SU-DHL-6 (cell line): Measurements from ENCODE around the gene DLG2.

Source experiments
- H2AFZ ChIP-seq: fragments of 200-600 bp; sonication (generic); 2 replicates; pipeline ENCODE4 v1.6.1; 2014; ENCODE audit warnings: low read depth, mild to moderate bottlenecking, moderate library complexity, mixed read lengths, antibody characterized with exemption, low read length; ENCODE audit not compliant: severe bottlenecking
- H3F3A ChIP-seq: fragments of 200-600 bp; shearing (Covaris generic); 2 replicates; pipeline ENCODE4 v1.6.0; 2016; ENCODE audit warnings: antibody characterized with exemption, mild to moderate bottlenecking; ENCODE audit not compliant: insufficient read depth
- H3K27ac ChIP-seq: fragments of 200-600 bp; sonication (generic); 2 replicates; pipeline ENCODE4 v1.5.1; 2016; ENCODE audit warnings: low read depth, mild to moderate bottlenecking, low read length, moderate library complexity, mixed read lengths
- H3K27me3 ChIP-seq: fragments of 200-600 bp; sonication (generic), shearing (Covaris generic); 2 replicates; pipeline ENCODE4 v1.6.0; 2014; ENCODE audit warnings: mild to moderate bottlenecking, low read length
- H3K36me3 ChIP-seq: fragments of 200-600 bp; sonication (generic); 2 replicates; pipeline ENCODE4 v1.6.1; 2014; ENCODE audit warnings: mild to moderate bottlenecking, low read length, mixed read lengths
- H3K4me2 ChIP-seq: fragments of 300-600, 200-600 bp; shearing (Covaris generic), sonication (generic); 2 replicates; pipeline ENCODE4 v1.6.0; 2014; ENCODE audit warnings: low read length, low read depth, mild to moderate bottlenecking; ENCODE audit not compliant: poor library complexity, severe bottlenecking
- H3K4me3 ChIP-seq: fragments of 200-600 bp; sonication (generic); 2 replicates; pipeline ENCODE4 v1.5.1; 2014; ENCODE audit warnings: antibody characterized with exemption, low read length, mild to moderate bottlenecking, mixed read lengths; ENCODE audit not compliant: insufficient read depth, poor library complexity, severe bottlenecking
- H3K79me2 ChIP-seq: fragments of 200-600 bp; sonication (generic); 2 replicates; pipeline ENCODE4 v1.6.1; 2014; ENCODE audit warnings: mild to moderate bottlenecking, low read length, moderate library complexity; ENCODE audit not compliant: insufficient read depth
- H3K9ac ChIP-seq: fragments of 200-600 bp; sonication (generic); 2 replicates; pipeline ENCODE4 v1.7.0; 2014; ENCODE audit warnings: mild to moderate bottlenecking, low read length
- H3K9me2 ChIP-seq: fragments of 200-600 bp; sonication (generic); replicated peaks from 2 replicates; pipeline ENCODE4 v1.6.1; 2014; ENCODE audit warnings: low read length; ENCODE audit not compliant: insufficient read depth
- H3K9me3 ChIP-seq: fragments of 200-600 bp; sonication (generic); 2 replicates; pipeline ENCODE4 v1.6.1; 2014; ENCODE audit warnings: low read length, mixed read lengths; ENCODE audit not compliant: insufficient read depth
- H4K20me1 ChIP-seq: fragments of 200-600 bp; sonication (generic); 2 replicates; pipeline ENCODE4 v1.6.1; 2014; ENCODE audit warnings: low read depth, mild to moderate bottlenecking, antibody characterized with exemption, low read length, moderate library complexity, mixed read lengths
- CTCF ChIP-seq: fragments of 200-600 bp; sonication (generic); IDR thresholded peaks from one replicate; pipeline ENCODE4 v1.5.1; 2017; ENCODE audit warnings: antibody characterized with exemption, mild to moderate bottlenecking, low read length, moderate library complexity; ENCODE audit not compliant: insufficient read depth, poor library complexity, severe bottlenecking
- EZH2phosphoT487 ChIP-seq: fragments of 200-600 bp; sonication (generic), shearing (Covaris generic); conservative IDR thresholded peaks from 2 replicates; pipeline ENCODE4 v1.6.1; 2018; ENCODE audit warnings: mild to moderate bottlenecking, antibody characterized with exemption, low read length, moderate library complexity, mixed read lengths

The DLG2 gene

GRCh38 chr11:84128840-84129239 lies 1498.3 kb downstream of the DLG2 start:
- no peak overlapping the region for H3K4me2 ChIP-seq
- H3K9me2 ChIP-seq, result no peaks in the 10 kb centered on the region
- no peaks in the 10 kb centered on the region for H3F3A ChIP-seq
- H3K4me3 ChIP-seq, result no peak overlapping the region
- no peaks in the 10 kb centered on the region for H3K9me3 ChIP-seq
- no peaks in the 10 kb centered on the region for H3K79me2 ChIP-seq
- no peak overlapping the region for H3K27ac ChIP-seq
- H4K20me1 ChIP-seq, result no peaks in the 10 kb centered on the region
- H2AFZ ChIP-seq, result no peak overlapping the region
- H3K36me3 ChIP-seq, result no peaks in the 10 kb centered on the region
- TF ChIP-seq CTCF, result no peak
- no peak for TF ChIP-seq EZH2phosphoT487
- H3K27me3 ChIP-seq, result no peaks in the 10 kb centered on the region
- no peak overlapping the region for H3K9ac ChIP-seq

- no peak overlapping the region for H3K4me2 ChIP-seq
- H4K20me1 ChIP-seq, result no peaks in the 10 kb centered on the region
- no peak for TF ChIP-seq EZH2phosphoT487
- TF ChIP-seq CTCF, result no peak
- no peaks in the 10 kb centered on the region for H3K27me3 ChIP-seq
- no peak overlapping the region for H3K9ac ChIP-seq
- no peak overlapping the region for H3K27ac ChIP-seq
- H3K9me2 ChIP-seq, result no peaks in the 10 kb centered on the region
- no peak overlapping the region for H3K4me3 ChIP-seq
- 0 out of 2 replicates have a peak, but pooled peaks cover 11% of the 10 kb centered on the region for H3K9me3 ChIP-seq
- no peak overlapping the region for H2AFZ ChIP-seq
- H3K79me2 ChIP-seq, result no peaks in the 10 kb centered on the region
- H3K36me3 ChIP-seq, result 0 out of 2 replicates have a peak, but pooled peaks cover 2% of the 10 kb centered on the region
- H3F3A ChIP-seq, result no peaks in the 10 kb centered on the region
These were observed 1509.8 kb downstream of the DLG2 start for GRCh38 chr11:84117394-84117793.

DNA sequence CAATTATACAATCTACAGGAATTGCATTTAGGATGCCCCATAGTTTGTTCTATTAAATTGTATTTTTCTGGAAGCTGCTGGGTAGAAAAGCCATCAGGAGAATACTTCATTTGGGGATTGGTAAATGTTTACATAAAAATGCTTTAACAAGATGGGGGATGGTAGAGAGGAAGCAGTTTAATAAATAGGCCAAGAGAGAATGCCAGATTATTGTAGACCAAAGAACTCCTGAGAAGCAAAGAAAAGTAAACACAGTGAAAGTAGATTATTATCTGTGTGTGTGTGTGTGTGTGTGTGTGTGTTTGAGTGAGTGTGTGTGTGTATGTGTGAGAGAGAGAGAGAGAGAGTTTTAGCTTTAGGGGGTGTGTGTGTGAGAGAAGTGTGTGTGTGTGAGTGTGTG lies 1520.6 kb downstream of the DLG2 start:
- H3F3A ChIP-seq, result no peaks in the 10 kb centered on the region
- no peak for TF ChIP-seq CTCF
- no peak for TF ChIP-seq EZH2phosphoT487
- no peaks in the 10 kb centered on the region for H3K9me3 ChIP-seq
- H3K4me3 ChIP-seq, result no peak overlapping the region
- H3K27me3 ChIP-seq, result no peaks in the 10 kb centered on the region
- no peak overlapping the region for H3K9ac ChIP-seq
- no peak overlapping the region for H3K4me2 ChIP-seq
- H3K27ac ChIP-seq, result no peak overlapping the region
- no peaks in the 10 kb centered on the region for H4K20me1 ChIP-seq
- H2AFZ ChIP-seq, result no peak overlapping the region
- H3K79me2 ChIP-seq, result no peaks in the 10 kb centered on the region
- no peaks in the 10 kb centered on the region for H3K36me3 ChIP-seq
- H3K9me2 ChIP-seq, result no peaks in the 10 kb centered on the region

DNA sequence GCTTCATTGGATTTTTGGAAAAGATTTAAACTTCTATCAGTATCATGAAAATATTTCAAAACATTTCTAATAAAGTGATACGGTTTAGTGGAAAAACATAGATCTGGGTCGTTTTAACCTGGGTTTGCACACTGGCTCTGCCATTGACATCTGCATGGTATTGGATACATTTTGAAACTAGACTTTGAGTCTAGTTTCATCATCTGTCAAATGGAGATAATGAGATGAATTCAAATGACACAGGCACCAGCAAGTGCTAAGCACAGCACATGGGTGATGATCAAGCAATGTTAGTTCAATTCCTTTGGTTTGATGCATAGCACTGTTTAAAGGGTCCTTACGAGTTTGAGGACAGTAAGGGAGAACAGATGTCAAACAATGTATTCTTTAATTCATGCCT lies 1522.0 kb downstream of the DLG2 start:
- Histone ChIP-seq H3F3A (no peaks in the 10 kb centered on the region), H3K79me2 (no peaks in the 10 kb centered on the region), H3K27ac (no peak overlapping the region), H3K27me3 (no peaks in the 10 kb centered on the region), H3K4me3 (no peak overlapping the region), H3K36me3 (no peaks in the 10 kb centered on the region), H3K4me2 (no peak overlapping the region), H2AFZ (no peak overlapping the region), H3K9me3 (no peaks in the 10 kb centered on the region), H3K9ac (no peak overlapping the region), H3K9me2 (no peaks in the 10 kb centered on the region), H4K20me1 (no peaks in the 10 kb centered on the region)
- TF ChIP-seq CTCF (no peak), EZH2phosphoT487 (no peak)
